A172 (cell line): Measurements from ENCODE around the gene ESYT1. TPM values are rescaled to one million over a fixed set of nuclear protein-coding genes. Genes with fewer than 3 reads are reported as not detected.

Source experiments
- DNase-seq: peaks from one replicate; pipeline ENCODE4 v3.0.0-alpha.2; 2015; ENCODE audit warnings: low spot score
- total RNA-seq: library from RNA; depleted of rRNA; stranded (reverse); fragments of >200 nt; shearing (Covaris generic); gene quantifications from 2 replicates; pipeline ENCODE4 v1.2.3, GENCODE V29; 2014; rRNA removed

ESYT1 gene
- total RNA-seq, 1 experiment from 2014 or later = 119 TPM

GRCh38 chr12:56188131-56188777, 60.2 kb downstream of the ESYT1 start:
- DNase-seq = no peak

- no peak for DNase-seq
These were observed 60.7 kb downstream of the ESYT1 start for GRCh38 chr12:56188778-56189098.

GRCh38 chr12:56189099-56189917, 61.2 kb downstream of the ESYT1 start, which contains the start of gene SMARCC2:
Gene SMARCC2, minus strand, starts transcription at chr12:56189483. Its CDS starts 22 bp downstream, at chr12:56189461.
- DNase-seq = peak; percentile 82

GRCh38 chr12:56189918-56190694, 62.0 kb downstream of the ESYT1 start:
- DNase-seq = peak; percentile 82

- DNase-seq = no peak
These were observed 62.7 kb downstream of the ESYT1 start for GRCh38 chr12:56190695-56191155.

- no peak for DNase-seq
These were observed 64.5 kb downstream of the ESYT1 start for GRCh38 chr12:56192582-56192981.

- DNase-seq = peak; percentile 79
These were observed 65.0 kb downstream of the ESYT1 start for GRCh38 chr12:56193025-56193578.

Other genes starting within 250 kb of the ESYT1 start
- gene PYM1, start 200.4 kb upstream of the ESYT1 start, total RNA-seq = 37.0 and 52.5 TPM in 2 replicates
- 33.4 and 42.9 TPM in 2 replicates for gene DGKA, start 197.1 kb upstream of the ESYT1 start, total RNA-seq
- 1.1 and 2.0 TPM in 2 replicates for gene PMEL, start 162.2 kb upstream of the ESYT1 start, total RNA-seq
- gene CDK2, start 161.4 kb upstream of the ESYT1 start, total RNA-seq = 91.6 and 100 TPM in 2 replicates
- 47.8 and 50.1 TPM in 2 replicates for gene RAB5B, start 154.2 kb upstream of the ESYT1 start, total RNA-seq
- gene SUOX, start 131.0 kb upstream of the ESYT1 start, total RNA-seq = 8.9 and 14.4 TPM in 2 replicates
- gene IKZF4, start 107.2 kb upstream of the ESYT1 start, total RNA-seq = 1.4 and 2.4 TPM in 2 replicates
- gene RPS26, start 86.3 kb upstream of the ESYT1 start, total RNA-seq = 358 and 1,165 TPM in 2 replicates
- 0.64 and 2.4 TPM in 2 replicates for gene ERBB3, start 48.1 kb upstream of the ESYT1 start, total RNA-seq
- gene PA2G4, start 23.7 kb upstream of the ESYT1 start, total RNA-seq = 246 and 349 TPM in 2 replicates
- gene RPL41, start 11.6 kb upstream of the ESYT1 start, total RNA-seq = 1,898 and 3,438 TPM in 2 replicates
- gene ZC3H10, start 10.0 kb upstream of the ESYT1 start, total RNA-seq = 1.8 and 2.9 TPM in 2 replicates
- 76.0 and 139 TPM in 2 replicates for gene MYL6B, start 24.3 kb downstream of the ESYT1 start, total RNA-seq
- gene MYL6, start 30.1 kb downstream of the ESYT1 start, total RNA-seq = 2,063 and 2,222 TPM in 2 replicates
- gene SMARCC2, start 61.2 kb downstream of the ESYT1 start, total RNA-seq = 27.4 and 27.9 TPM in 2 replicates
- 51.8 and 52.9 TPM in 2 replicates for gene RNF41, start 93.7 kb downstream of the ESYT1 start, total RNA-seq
- 60.9 and 65.0 TPM in 2 replicates for gene NABP2, start 96.1 kb downstream of the ESYT1 start, total RNA-seq
- not detected in 2 replicates for gene SLC39A5, start 101.8 kb downstream of the ESYT1 start, total RNA-seq
- gene ANKRD52, start 130.1 kb downstream of the ESYT1 start, total RNA-seq = 33.4 and 34.0 TPM in 2 replicates
- 21.5 and 34.6 TPM in 2 replicates for gene COQ10A, start 138.7 kb downstream of the ESYT1 start, total RNA-seq
- gene CS, start 172.1 kb downstream of the ESYT1 start, total RNA-seq = 135 and 142 TPM in 2 replicates
- 109 and 126 TPM in 2 replicates for gene CNPY2, start 187.7 kb downstream of the ESYT1 start, total RNA-seq
- 15.6 and 22.0 TPM in 2 replicates for gene PAN2, start 205.7 kb downstream of the ESYT1 start, total RNA-seq
- 1.8 TPM in 1 of 2 replicates, not detected in the other for gene IL23A, start 210.6 kb downstream of the ESYT1 start, total RNA-seq
- gene STAT2, start 231.8 kb downstream of the ESYT1 start, total RNA-seq = 66.6 and 68.2 TPM in 2 replicates
- not detected in 2 replicates for gene APOF, start 234.6 kb downstream of the ESYT1 start, total RNA-seq